ENCODE results near the gene FAM13C.

DNA sequence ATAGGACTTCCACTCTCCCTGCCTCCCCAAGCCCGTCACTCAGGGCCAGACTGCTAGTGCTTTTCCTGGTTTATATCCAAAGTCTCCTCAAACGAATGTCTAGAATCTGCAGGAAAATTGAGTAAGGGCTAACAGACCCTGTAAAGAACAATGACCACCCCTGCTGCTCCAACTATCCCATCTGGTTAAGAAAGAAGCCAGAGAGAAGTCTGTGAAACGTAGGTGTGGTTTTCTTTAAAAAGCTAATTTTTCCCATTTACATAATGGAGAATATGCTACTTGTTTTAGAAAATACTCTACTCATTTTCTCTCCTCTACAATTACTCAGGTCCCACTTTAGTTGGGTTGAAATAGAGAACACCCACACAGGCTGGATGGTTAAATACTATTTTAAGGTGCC is 72.5 kb downstream of the FAM13C start:
- TF ChIP-seq POLR2A (IDR thresholded peaks at IDR 0.05): no peak
- TF ChIP-seq, protein P1, sequence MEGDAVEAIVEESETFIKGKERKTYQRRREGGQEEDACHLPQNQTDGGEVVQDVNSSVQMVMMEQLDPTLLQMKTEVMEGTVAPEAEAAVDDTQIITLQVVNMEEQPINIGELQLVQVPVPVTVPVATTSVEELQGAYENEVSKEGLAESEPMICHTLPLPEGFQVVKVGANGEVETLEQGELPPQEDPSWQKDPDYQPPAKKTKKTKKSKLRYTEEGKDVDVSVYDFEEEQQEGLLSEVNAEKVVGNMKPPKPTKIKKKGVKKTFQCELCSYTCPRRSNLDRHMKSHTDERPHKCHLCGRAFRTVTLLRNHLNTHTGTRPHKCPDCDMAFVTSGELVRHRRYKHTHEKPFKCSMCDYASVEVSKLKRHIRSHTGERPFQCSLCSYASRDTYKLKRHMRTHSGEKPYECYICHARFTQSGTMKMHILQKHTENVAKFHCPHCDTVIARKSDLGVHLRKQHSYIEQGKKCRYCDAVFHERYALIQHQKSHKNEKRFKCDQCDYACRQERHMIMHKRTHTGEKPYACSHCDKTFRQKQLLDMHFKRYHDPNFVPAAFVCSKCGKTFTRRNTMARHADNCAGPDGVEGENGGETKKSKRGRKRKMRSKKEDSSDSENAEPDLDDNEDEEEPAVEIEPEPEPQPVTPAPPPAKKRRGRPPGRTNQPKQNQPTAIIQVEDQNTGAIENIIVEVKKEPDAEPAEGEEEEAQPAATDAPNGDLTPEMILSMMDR (IDR thresholded peaks at IDR 0.05 in 8 of 11, conservative IDR thresholded peaks at IDR 0.05 in 3 of 11): no peak

Data from spleen (tissue), 7 donors.